NK-92 treated with Interleukin-12 subunit alpha and Interleukin-12 subunit beta, amount 100 ng/mL, for 24 hours (cell line): Measurements from ENCODE around the gene MS4A8.
"Not testable (repeated sequence)": the region's sequence is repeated elsewhere in the genome, so short reads cannot be mapped to it uniquely, and the experiment has no call there.

ENCODE experiments used
- DNase-seq: peaks from one replicate; lab custom pipeline; 2025; lab: John Stamatoyannopoulos, UW

MS4A8 gene

GRCh38 chr11:60725592-60725991 is 26.2 kb downstream of the MS4A8 start:
- no peak for DNase-seq

GRCh38 chr11:60731586-60731985 is 32.2 kb downstream of the MS4A8 start:
- DNase-seq: no peak

GRCh38 chr11:60734279-60734678 is 34.9 kb downstream of the MS4A8 start:
- no peak for DNase-seq

GRCh38 chr11:60739114-60739513 is 39.7 kb downstream of the MS4A8 start:
- no peak for DNase-seq

GRCh38 chr11:60740573-60740972 is 41.2 kb downstream of the MS4A8 start:
- no peak for DNase-seq

- DNase-seq: no peak
These were observed 42.0 kb downstream of the MS4A8 start for GRCh38 chr11:60741421-60741820.

- no peak for DNase-seq
These were observed 43.6 kb downstream of the MS4A8 start for GRCh38 chr11:60743058-60743457.

GRCh38 chr11:60744114-60744513 is 44.7 kb downstream of the MS4A8 start:
- no peak for DNase-seq

GRCh38 chr11:60747359-60747873 is 48.0 kb downstream of the MS4A8 start:
- DNase-seq: no peak

GRCh38 chr11:60748225-60748624 is 48.8 kb downstream of the MS4A8 start:
- no peak for DNase-seq

- DNase-seq: no peak
These were observed 49.4 kb downstream of the MS4A8 start for GRCh38 chr11:60748821-60749220.

- no peak for DNase-seq
These were observed 51.5 kb downstream of the MS4A8 start for GRCh38 chr11:60750911-60751310.

- no peak for DNase-seq
These were observed 53.9 kb downstream of the MS4A8 start for GRCh38 chr11:60753309-60753708.

- DNase-seq: no peak
These were observed 55.5 kb downstream of the MS4A8 start for GRCh38 chr11:60754887-60755286.

- no peak for DNase-seq
These were observed 57.1 kb downstream of the MS4A8 start, which contains the start of gene MS4A15 for GRCh38 chr11:60756307-60757032. MS4A15 (plus strand) TSS chr11:60756867; CDS start chr11:60763734, 6,867 bp downstream.

- no peak for DNase-seq
These were observed 57.9 kb downstream of the MS4A8 start for GRCh38 chr11:60757231-60757800.

- DNase-seq: not testable (repeated sequence)
These were observed 59.3 kb downstream of the MS4A8 start for GRCh38 chr11:60758671-60759070.

GRCh38 chr11:60759438-60760225 is 60.2 kb downstream of the MS4A8 start:
- not testable (repeated sequence) for DNase-seq

GRCh38 chr11:60761436-60762190 is 62.2 kb downstream of the MS4A8 start:
- no peak for DNase-seq

GRCh38 chr11:60762851-60763691 is 63.7 kb downstream of the MS4A8 start:
- DNase-seq: no peak
